K562 (cell line): ENCODE data around the gene SCMH1. TPM values are rescaled to one million over a fixed set of nuclear protein-coding genes. Genes with fewer than 3 reads are reported as not detected.

Experiments used
- ARID1B ChIP-seq: fragments of 450-650 bp; IDR thresholded peaks from 2 replicates; pipeline ENCODE4 v1.6.1; 2016; ENCODE audit warnings: antibody characterized with exemption, mild to moderate bottlenecking, inconsistent platforms
- BCOR ChIP-seq: fragments of 450-650 bp; IDR thresholded peaks from 2 replicates; pipeline ENCODE4 v1.6.1; 2016
- CC2D1A ChIP-seq: fragments of 450-650 bp; IDR thresholded peaks from 2 replicates; pipeline ENCODE4 v1.6.1; 2017; ENCODE audit warnings: mild to moderate bottlenecking
- DACH1 ChIP-seq: fragments of 450-650 bp; IDR thresholded peaks from 2 replicates; pipeline ENCODE4 v1.6.1; 2018; ENCODE audit not compliant: partially characterized antibody
- DPF2 ChIP-seq: fragments of 450-650 bp; IDR thresholded peaks from 2 replicates; pipeline ENCODE4 v1.6.1; 2016
- HDAC1 ChIP-seq, 2 experiments: fragments of 450-650 bp; IDR thresholded peaks; 2 replicates each; pipeline ENCODE4 v1.6.1; 2016 to 2017; ENCODE audit warnings: inconsistent platforms in 1 of 2, mild to moderate bottlenecking in 1 of 2, moderate library complexity in 1 of 2
- HDGF ChIP-seq: fragments of 450-650 bp; IDR thresholded peaks from 2 replicates; pipeline ENCODE4 v1.6.1; 2016
- KLF13 ChIP-seq: fragments of 450-650 bp; IDR thresholded peaks from 2 replicates; pipeline ENCODE4 v1.6.1; 2016; ENCODE audit warnings: missing genetic modification characterization, low read depth, mild to moderate bottlenecking, missing compliant biosample characterization, moderate library complexity, borderline replicate concordance
- MEIS2 ChIP-seq: fragments of 450-650 bp; IDR thresholded peaks from 2 replicates; pipeline ENCODE4 v1.6.1; 2014; ENCODE audit warnings: mild to moderate bottlenecking; ENCODE audit not compliant: partially characterized antibody
- MTA3 ChIP-seq: fragments of 450-650 bp; formaldehyde crosslinking; IDR thresholded peaks from 2 replicates; pipeline ENCODE4 v1.6.1; 2017; ENCODE audit warnings: mild to moderate bottlenecking, borderline replicate concordance
- NFIC ChIP-seq: fragments of 450-650 bp; IDR thresholded peaks from 2 replicates; pipeline ENCODE4 v1.6.1; 2017; ENCODE audit warnings: mild to moderate bottlenecking, inconsistent platforms
- NFRKB ChIP-seq: fragments of 450-650 bp; IDR thresholded peaks from 2 replicates; pipeline ENCODE4 v1.6.1; 2016; ENCODE audit warnings: low read depth
- PHF21A ChIP-seq: fragments of 450-650 bp; IDR thresholded peaks from 2 replicates; pipeline ENCODE4 v1.6.1; 2017; ENCODE audit warnings: low read depth, borderline replicate concordance
- POLR2AphosphoS5 ChIP-seq: IDR thresholded peaks from 2 replicates; pipeline ENCODE4 v1.6.1; 2011; ENCODE audit warnings: mild to moderate bottlenecking, low read depth, low read length, moderate library complexity; ENCODE audit not compliant: control insufficient read depth, insufficient read depth
- RCOR1 ChIP-seq, 2 experiments: IDR thresholded peaks; 2 replicates each; pipeline ENCODE4 v1.6.1; 2012; ENCODE audit warnings: low read depth in 2 of 2, low read length in 2 of 2, borderline replicate concordance in 1 of 2, improper control_type of control experiment in 1 of 2
- STAT5A ChIP-seq: IDR thresholded peaks from 2 replicates; pipeline ENCODE4 v1.6.1; 2012; ENCODE audit warnings: low read length, inconsistent platforms, borderline replicate concordance
- STAT5B ChIP-seq: fragments of 250-450 bp; sonication (Bioruptor Pico); IDR thresholded peaks from 2 replicates; pipeline ENCODE4 v1.8.0; 2021; ENCODE audit warnings: mild to moderate bottlenecking, inconsistent platforms
- TAF1 ChIP-seq: IDR thresholded peaks from 2 replicates; pipeline ENCODE4 v1.6.1; 2011; ENCODE audit warnings: mild to moderate bottlenecking, low read length, moderate library complexity; ENCODE audit not compliant: insufficient read depth, control insufficient read depth, severe bottlenecking; ENCODE audit errors: extremely low read depth
- TCF3 ChIP-seq: sonication (generic); formaldehyde crosslinking; IDR thresholded peaks from 2 replicates; pipeline ENCODE4 v1.4.0; 2020; ENCODE audit warnings: mild to moderate bottlenecking, missing genetic modification reagents
- ZC3H4 ChIP-seq: sonication (generic); formaldehyde crosslinking; IDR thresholded peaks from 2 replicates; pipeline ENCODE4 v1.9.0; 2021; ENCODE audit warnings: missing genetic modification reagents, borderline replicate concordance
- polyA plus RNA-seq, 8 experiments: library from polyadenylated mRNA; depleted of rRNA in 4 of 8; stranded (reverse) in 5 of 8; unstranded in 3 of 8; fragments of >200 nt; fragmentation: Nextera tagmentation in 2 of 8; fragmentation: Illumina TruSeq in 1 of 8; extraction: Ambion mirVana in 2 of 8; extraction: Trizol in 1 of 8; gene quantifications; 2 replicates each; pipeline versions ENCODE4 v1.2.1 to v1.2.3, GENCODE V29; 2011 to 2014; ENCODE audit warnings: inconsistent platforms in 1 of 8, missing spikeins in 1 of 8
- total RNA-seq, 7 experiments: library from RNA; depleted of rRNA in 6 of 7; stranded (reverse); fragments of >200 nt in 6 of 7; fragmentation: Illumina TruSeq in 2 of 7; extraction: Trizol in 2 of 7; gene quantifications; 2 replicates each; pipeline versions ENCODE4 v1.2.1 to v1.2.3, GENCODE V29; 2011 to 2021; ENCODE audit warnings: low replicate concordance in 1 of 7
- TF ChIP-seq, protein P1 (sequence below): fragments of 450-650 bp; IDR thresholded peaks from 2 replicates; pipeline ENCODE4 v1.7.1; 2018; ENCODE audit warnings: mild to moderate bottlenecking, low read depth; ENCODE audit not compliant: partially characterized antibody
- TF ChIP-seq, protein P2 (sequence below): fragments of 450-650 bp; formaldehyde crosslinking; IDR thresholded peaks from 2 replicates; pipeline ENCODE4 v1.4.0; 2020; ENCODE audit warnings: mild to moderate bottlenecking, moderate library complexity
- TF ChIP-seq, protein P3 (sequence below): fragments of 450-650 bp; formaldehyde crosslinking; IDR thresholded peaks from 2 replicates; pipeline ENCODE4 v1.4.0; 2022; ENCODE audit warnings: missing genetic modification characterization
- TF ChIP-seq, protein P4 (sequence below): fragments of 450-650 bp; IDR thresholded peaks from 2 replicates; pipeline ENCODE4 v1.6.1; 2016; ENCODE audit warnings: low read depth, mild to moderate bottlenecking, moderate library complexity

Gene SCMH1
- total and polyA plus RNA-seq, 9 of the 15 experiments (the other 6 are each of a cell fraction or from before 2014, with no cell fraction given), result 8.5 to 37.0 (median 26.8) TPM

DNA sequence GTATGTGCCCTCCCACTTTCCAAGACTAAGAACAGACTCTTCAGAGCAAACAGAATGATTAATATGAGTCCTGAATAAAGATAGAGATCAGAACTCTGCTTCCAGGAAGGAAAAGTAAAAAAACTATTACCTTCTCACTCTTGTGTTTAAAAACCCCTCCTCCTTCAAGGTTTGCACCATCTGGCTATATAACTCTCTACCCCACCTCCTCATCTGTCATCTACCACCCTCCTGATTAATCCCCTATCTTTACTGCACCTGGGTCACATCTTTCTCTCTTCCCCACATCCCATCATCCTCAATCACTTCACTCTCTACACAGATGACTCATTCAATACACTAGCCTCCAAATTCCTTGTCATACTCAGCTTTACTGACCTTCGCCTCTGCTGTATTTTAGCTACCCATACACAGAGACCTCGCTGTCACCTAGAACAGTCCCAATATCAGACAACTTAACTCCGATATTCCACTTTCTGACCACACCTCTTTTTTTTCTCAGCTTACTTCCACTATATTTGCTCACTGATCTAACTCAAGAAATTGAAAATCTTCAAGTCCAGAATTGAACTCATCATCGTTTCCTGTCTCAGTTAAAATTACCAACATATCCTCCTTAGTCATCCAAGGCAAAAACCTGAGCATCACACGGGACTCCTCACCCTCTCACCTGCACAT lies 3.7 kb downstream of the SCMH1 start (continued):
- TF ChIP-seq, protein P1, sequence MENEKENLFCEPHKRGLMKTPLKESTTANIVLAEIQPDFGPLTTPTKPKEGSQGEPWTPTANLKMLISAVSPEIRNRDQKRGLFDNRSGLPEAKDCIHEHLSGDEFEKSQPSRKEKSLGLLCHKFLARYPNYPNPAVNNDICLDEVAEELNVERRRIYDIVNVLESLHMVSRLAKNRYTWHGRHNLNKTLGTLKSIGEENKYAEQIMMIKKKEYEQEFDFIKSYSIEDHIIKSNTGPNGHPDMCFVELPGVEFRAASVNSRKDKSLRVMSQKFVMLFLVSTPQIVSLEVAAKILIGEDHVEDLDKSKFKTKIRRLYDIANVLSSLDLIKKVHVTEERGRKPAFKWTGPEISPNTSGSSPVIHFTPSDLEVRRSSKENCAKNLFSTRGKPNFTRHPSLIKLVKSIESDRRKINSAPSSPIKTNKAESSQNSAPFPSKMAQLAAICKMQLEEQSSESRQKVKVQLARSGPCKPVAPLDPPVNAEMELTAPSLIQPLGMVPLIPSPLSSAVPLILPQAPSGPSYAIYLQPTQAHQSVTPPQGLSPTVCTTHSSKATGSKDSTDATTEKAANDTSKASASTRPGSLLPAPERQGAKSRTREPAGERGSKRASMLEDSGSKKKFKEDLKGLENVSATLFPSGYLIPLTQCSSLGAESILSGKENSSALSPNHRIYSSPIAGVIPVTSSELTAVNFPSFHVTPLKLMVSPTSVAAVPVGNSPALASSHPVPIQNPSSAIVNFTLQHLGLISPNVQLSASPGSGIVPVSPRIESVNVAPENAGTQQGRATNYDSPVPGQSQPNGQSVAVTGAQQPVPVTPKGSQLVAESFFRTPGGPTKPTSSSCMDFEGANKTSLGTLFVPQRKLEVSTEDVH, result peak; percentile 44
- TF ChIP-seq TCF3, result peak; percentile 73
- 0 out of 2 replicates have a peak, but pooled peaks have one; percentile 57 for TF ChIP-seq BCOR
- peak in 1 of 2 experiments; percentile 88; a peak in 2 of 4 replicates for TF ChIP-seq RCOR1 (IDR thresholded peaks at IDR 0.05; ENCODE audit: borderline replicate concordance in 1 of 2, low read depth in 2 of 2, low read length in 2 of 2)
- TF ChIP-seq ARID1B, result peak; percentile 85
- peak; percentile 51; the same call in 1 of the 2 replicates for TF ChIP-seq CC2D1A
- TF ChIP-seq MEIS2, result peak; percentile 77
- TF ChIP-seq MTA3, result no peak
- TF ChIP-seq NFRKB, result no peak
- TF ChIP-seq POLR2AphosphoS5, result peak; percentile 57; the same call in 1 of the 2 replicates
- TF ChIP-seq STAT5B, result no peak
- TF ChIP-seq, protein P2, sequence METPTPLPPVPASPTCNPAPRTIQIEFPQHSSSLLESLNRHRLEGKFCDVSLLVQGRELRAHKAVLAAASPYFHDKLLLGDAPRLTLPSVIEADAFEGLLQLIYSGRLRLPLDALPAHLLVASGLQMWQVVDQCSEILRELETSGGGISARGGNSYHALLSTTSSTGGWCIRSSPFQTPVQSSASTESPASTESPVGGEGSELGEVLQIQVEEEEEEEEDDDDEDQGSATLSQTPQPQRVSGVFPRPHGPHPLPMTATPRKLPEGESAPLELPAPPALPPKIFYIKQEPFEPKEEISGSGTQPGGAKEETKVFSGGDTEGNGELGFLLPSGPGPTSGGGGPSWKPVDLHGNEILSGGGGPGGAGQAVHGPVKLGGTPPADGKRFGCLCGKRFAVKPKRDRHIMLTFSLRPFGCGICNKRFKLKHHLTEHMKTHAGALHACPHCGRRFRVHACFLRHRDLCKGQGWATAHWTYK, result no peak
- peak; percentile 32; the same call in 1 of the 2 replicates for TF ChIP-seq STAT5A
- peak; percentile 62 for TF ChIP-seq NFIC
- TF ChIP-seq, protein P3, sequence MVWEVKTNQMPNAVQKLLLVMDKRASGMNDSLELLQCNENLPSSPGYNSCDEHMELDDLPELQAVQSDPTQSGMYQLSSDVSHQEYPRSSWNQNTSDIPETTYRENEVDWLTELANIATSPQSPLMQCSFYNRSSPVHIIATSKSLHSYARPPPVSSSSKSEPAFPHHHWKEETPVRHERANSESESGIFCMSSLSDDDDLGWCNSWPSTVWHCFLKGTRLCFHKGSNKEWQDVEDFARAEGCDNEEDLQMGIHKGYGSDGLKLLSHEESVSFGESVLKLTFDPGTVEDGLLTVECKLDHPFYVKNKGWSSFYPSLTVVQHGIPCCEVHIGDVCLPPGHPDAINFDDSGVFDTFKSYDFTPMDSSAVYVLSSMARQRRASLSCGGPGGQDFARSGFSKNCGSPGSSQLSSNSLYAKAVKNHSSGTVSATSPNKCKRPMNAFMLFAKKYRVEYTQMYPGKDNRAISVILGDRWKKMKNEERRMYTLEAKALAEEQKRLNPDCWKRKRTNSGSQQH (CRISPR knock-in tag), result 0 out of 2 replicates have a peak, but pooled peaks have one; percentile 45
- TF ChIP-seq KLF13 (tag), result no peak
- TF ChIP-seq HDGF, result peak; percentile 85
- TF ChIP-seq, protein P4, sequence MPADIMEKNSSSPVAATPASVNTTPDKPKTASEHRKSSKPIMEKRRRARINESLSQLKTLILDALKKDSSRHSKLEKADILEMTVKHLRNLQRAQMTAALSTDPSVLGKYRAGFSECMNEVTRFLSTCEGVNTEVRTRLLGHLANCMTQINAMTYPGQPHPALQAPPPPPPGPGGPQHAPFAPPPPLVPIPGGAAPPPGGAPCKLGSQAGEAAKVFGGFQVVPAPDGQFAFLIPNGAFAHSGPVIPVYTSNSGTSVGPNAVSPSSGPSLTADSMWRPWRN, result 0 out of 2 replicates have a peak, but pooled peaks have one; percentile 36
- TF ChIP-seq PHF21A, result peak; percentile 92; the same call in 1 of the 2 replicates
- TF ChIP-seq ZC3H4, result no peak
- peak; percentile 73 for TF ChIP-seq DACH1
- peak in 1 of 2 experiments; percentile 97; a peak in 2 of 4 replicates for TF ChIP-seq HDAC1 (IDR thresholded peaks at IDR 0.05)
- no peak for TF ChIP-seq TAF1
- TF ChIP-seq DPF2, result peak; percentile 92
